Measurements from ENCODE around the gene FBN1. TPM values are rescaled to one million over a fixed set of nuclear protein-coding genes. Genes with fewer than 3 reads are reported as not detected.

FBN1 gene
- total RNA-seq, 4 donors from 2014 or later = 13.0 to 28.0 (median 20.9) TPM

DNA sequence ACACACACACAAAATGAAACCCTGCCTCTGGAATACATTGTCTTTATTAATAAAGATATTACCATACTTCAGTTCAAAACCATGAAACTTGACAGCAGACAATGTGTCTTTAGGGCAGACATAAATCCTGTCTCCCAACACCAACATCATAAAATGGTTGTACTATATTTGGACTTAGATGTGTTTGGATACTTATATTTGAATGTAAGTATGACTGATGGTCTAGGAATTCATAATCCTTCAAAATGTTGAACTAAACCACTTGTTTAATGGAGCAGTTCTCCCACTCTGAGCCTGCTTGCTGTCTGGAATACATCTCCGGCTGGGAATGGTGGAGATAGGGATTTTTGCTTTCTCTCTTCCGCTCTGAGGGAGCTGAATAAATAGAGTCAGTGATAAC lies 10.6 kb downstream of the FBN1 start:
- no peaks in the 10 kb centered on the region for H3K4me1 ChIP-seq
- intact Hi-C loops (cut with DNase I; ENCODE audit: low total_unique reads) = loop anchor here (5.0 kb wide), 1 partner anchor 278 kb away; no protein-coding TSS in a partner anchor
- DNase-seq = no peak
- H3K27ac ChIP-seq = no peak overlapping the region
- no peaks in the 10 kb centered on the region for H3K9me3 ChIP-seq
- ATAC-seq = no peak
- H3K27me3 ChIP-seq = no peaks in the 10 kb centered on the region
- no peaks in the 10 kb centered on the region for H3K36me3 ChIP-seq
- in situ Hi-C loops (cut with MboI; ENCODE audit: low sequenced_read_pairs in 4 of 4) = loop anchor here in 2 of 4 donors (25.0 kb wide), 1 partner anchor 273 kb away; no protein-coding TSS in a partner anchor
- TF ChIP-seq, protein P1, sequence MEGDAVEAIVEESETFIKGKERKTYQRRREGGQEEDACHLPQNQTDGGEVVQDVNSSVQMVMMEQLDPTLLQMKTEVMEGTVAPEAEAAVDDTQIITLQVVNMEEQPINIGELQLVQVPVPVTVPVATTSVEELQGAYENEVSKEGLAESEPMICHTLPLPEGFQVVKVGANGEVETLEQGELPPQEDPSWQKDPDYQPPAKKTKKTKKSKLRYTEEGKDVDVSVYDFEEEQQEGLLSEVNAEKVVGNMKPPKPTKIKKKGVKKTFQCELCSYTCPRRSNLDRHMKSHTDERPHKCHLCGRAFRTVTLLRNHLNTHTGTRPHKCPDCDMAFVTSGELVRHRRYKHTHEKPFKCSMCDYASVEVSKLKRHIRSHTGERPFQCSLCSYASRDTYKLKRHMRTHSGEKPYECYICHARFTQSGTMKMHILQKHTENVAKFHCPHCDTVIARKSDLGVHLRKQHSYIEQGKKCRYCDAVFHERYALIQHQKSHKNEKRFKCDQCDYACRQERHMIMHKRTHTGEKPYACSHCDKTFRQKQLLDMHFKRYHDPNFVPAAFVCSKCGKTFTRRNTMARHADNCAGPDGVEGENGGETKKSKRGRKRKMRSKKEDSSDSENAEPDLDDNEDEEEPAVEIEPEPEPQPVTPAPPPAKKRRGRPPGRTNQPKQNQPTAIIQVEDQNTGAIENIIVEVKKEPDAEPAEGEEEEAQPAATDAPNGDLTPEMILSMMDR (IDR thresholded peaks at IDR 0.05 in 4 of 5, conservative IDR thresholded peaks at IDR 0.05 in 1 of 5) = no peak
- no peak for TF ChIP-seq POLR2A (IDR thresholded peaks at IDR 0.05)
- H3K4me3 ChIP-seq = no peak overlapping the region

DNA sequence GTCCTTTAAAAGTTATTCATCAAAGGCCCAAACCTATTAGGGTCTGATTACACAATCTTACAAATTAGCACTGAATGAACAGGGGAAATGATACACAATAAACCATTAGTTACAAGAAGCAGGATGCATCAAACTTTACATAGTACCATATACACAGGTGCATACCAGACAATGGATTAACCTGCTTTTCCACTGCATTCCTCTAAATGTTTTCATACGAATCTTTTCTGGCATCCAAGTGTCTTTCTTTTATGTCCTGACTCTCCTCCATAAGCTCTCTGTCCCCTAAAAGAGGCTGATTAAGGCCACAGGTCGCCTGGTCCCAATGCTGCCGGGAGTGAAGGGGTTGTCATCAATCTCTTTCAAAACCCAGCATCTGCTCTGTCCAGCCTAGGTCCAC lies 11.4 kb downstream of the FBN1 start:
- DNase-seq (no peak), ATAC-seq (no peak)
- no peaks in the 10 kb centered on the region for H3K27me3 ChIP-seq
- no peak overlapping the region for H3K27ac ChIP-seq
- in situ Hi-C loops (cut with MboI; ENCODE audit: low sequenced_read_pairs in 4 of 4) = loop anchor here in 2 of 4 donors (25.0 kb wide), 1 partner anchor 272 kb away; no protein-coding TSS in a partner anchor
- no peak overlapping the region for H3K4me3 ChIP-seq
- H3K36me3 ChIP-seq = no peaks in the 10 kb centered on the region
- TF ChIP-seq POLR2A (IDR thresholded peaks at IDR 0.05) = no peak
- TF ChIP-seq, protein P1 (IDR thresholded peaks at IDR 0.05 in 4 of 5, conservative IDR thresholded peaks at IDR 0.05 in 1 of 5) = no peak
- intact Hi-C loops (cut with DNase I; ENCODE audit: low total_unique reads) = no loop called here
- H3K4me1 ChIP-seq = no peaks in the 10 kb centered on the region
- H3K9me3 ChIP-seq = no peaks in the 10 kb centered on the region

DNA sequence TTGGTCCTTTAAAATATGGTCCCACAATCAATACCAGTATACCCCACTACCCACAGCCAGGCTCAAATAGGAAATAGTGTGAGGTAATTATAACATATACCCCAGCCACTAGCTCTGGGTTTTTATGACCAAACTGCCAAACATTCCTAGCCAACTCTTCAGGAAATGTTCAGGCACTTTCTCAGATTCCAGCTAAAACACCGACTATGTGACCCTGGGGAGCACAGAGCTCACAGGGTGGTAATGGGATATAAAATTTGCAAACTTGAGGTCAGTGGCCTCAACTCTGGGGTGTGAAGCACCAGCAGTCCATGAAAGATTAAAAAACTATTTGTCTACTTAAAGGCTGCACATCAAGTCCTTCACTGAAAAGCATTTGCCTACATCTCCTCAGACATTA lies 12.9 kb downstream of the FBN1 start:
- no peaks in the 10 kb centered on the region for H3K4me1 ChIP-seq
- no peak overlapping the region for H3K27ac ChIP-seq
- DNase-seq (no peak), ATAC-seq (no peak)
- intact Hi-C loops (cut with DNase I; ENCODE audit: low total_unique reads) (no loop called here), in situ Hi-C loops (cut with MboI; ENCODE audit: low sequenced_read_pairs in 4 of 4) (loop anchor here in 2 of 4 donors (25.0 kb wide), 1 partner anchor 270 kb away; no protein-coding TSS in a partner anchor)
- no peaks in the 10 kb centered on the region for H3K27me3 ChIP-seq
- no peak overlapping the region for H3K4me3 ChIP-seq
- no peak for TF ChIP-seq POLR2A (IDR thresholded peaks at IDR 0.05)
- TF ChIP-seq, protein P1 (IDR thresholded peaks at IDR 0.05 in 4 of 5, conservative IDR thresholded peaks at IDR 0.05 in 1 of 5) = no peak
- no peaks in the 10 kb centered on the region for H3K36me3 ChIP-seq
- no peaks in the 10 kb centered on the region for H3K9me3 ChIP-seq

DNA sequence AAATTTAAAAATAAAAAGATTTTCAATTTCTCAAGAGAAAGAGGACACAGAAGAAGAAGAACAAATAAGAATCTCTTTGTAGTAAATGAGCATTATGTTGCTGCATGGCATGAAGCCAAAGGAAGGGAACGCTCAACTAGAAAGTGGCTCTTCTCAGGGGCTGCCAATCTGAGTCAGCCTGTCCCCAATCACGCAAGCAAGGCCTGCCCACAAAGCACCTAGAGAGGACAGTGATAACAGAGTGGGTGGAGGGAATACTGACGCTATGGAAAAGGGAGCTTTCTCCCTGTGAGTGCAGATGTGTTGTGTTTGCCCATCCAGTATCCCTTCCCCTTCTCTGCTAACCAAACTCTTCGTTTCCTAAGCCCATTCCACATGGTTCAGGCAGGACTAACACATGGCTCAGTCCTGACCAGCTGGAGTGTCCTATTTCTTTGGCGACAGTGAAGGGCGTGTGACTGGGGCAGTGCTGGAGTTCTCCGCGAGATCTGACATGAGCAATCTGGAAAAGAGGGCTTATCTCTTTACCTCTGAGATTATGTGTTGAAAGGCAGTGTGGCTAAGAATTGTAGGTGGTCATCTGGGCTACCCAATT lies 14.2 kb downstream of the FBN1 start:
- no peak for ATAC-seq
- H3K4me3 ChIP-seq = no peak overlapping the region
- H3K36me3 ChIP-seq = no peaks in the 10 kb centered on the region
- H3K27me3 ChIP-seq = no peaks in the 10 kb centered on the region
- intact Hi-C loops (cut with DNase I; ENCODE audit: low total_unique reads) = no loop called here
- no peaks in the 10 kb centered on the region for H3K9me3 ChIP-seq
- in situ Hi-C loops (cut with MboI; ENCODE audit: low sequenced_read_pairs in 4 of 4) = loop anchor here in 2 of 4 donors (25.0 kb wide), 1 partner anchor 269 kb away; no protein-coding TSS in a partner anchor
- no peak for DNase-seq
- H3K4me1 ChIP-seq = peaks cover 4 to 13% of the 10 kb centered on the region in 2 donors
- no peak for TF ChIP-seq POLR2A (IDR thresholded peaks at IDR 0.05)
- TF ChIP-seq, protein P1 (IDR thresholded peaks at IDR 0.05 in 4 of 5, conservative IDR thresholded peaks at IDR 0.05 in 1 of 5) = no peak
- H3K27ac ChIP-seq = no peak overlapping the region

Data from gastrocnemius medialis (tissue), 4 donors.